ENCODE data around the gene SCAMP5. TPM values are rescaled to one million over a fixed set of nuclear protein-coding genes. Genes with fewer than 3 reads are reported as not detected.

Gene SCAMP5
- total RNA-seq, 2 experiments from 2014 or later: 0.19 to 0.33 TPM

GRCh38 chr15:75051191-75051608 is 55.8 kb downstream of the SCAMP5 start:
- Mint-ChIP-seq H3K27ac (no peak overlapping the region), H3K9me3 (no peaks in the 10 kb centered on the region), H3K4me3 (no peak overlapping the region), H3K36me3 (peaks cover 11% of the 10 kb centered on the region), H3K4me1 (ENCODE audit: low read depth) (peaks cover 12% of the 10 kb centered on the region), H3K27me3 (no peaks in the 10 kb centered on the region)
- ChIA-PET CTCF (interaction anchor here (0.6 kb wide), 1 partner anchor 99 kb away, joined by 3 read pairs; no protein-coding TSS in a partner anchor), POLR2A (no interaction called here)
- intact Hi-C loops (cut with micrococcal nuclease): no loop called here
- DNase-seq: no peak

GRCh38 chr15:75051711-75052110 is 56.3 kb downstream of the SCAMP5 start:
- no peaks in the 10 kb centered on the region for H3K9me3 Mint-ChIP-seq
- ChIA-PET POLR2A (no interaction called here), CTCF (interaction anchor here (0.6 kb wide), 1 partner anchor 99 kb away, joined by 3 read pairs; no protein-coding TSS in a partner anchor)
- peaks cover 8% of the 10 kb centered on the region for H3K36me3 Mint-ChIP-seq
- H3K4me1 Mint-ChIP-seq (ENCODE audit: low read depth): peaks cover 7% of the 10 kb centered on the region
- H3K27ac Mint-ChIP-seq: no peak overlapping the region
- H3K4me3 Mint-ChIP-seq: no peak overlapping the region
- H3K27me3 Mint-ChIP-seq: no peaks in the 10 kb centered on the region
- intact Hi-C loops (cut with micrococcal nuclease): no loop called here
- DNase-seq: no peak

GRCh38 chr15:75052972-75053747 is 57.8 kb downstream of the SCAMP5 start:
- peaks cover 8% of the 10 kb centered on the region for H3K36me3 Mint-ChIP-seq
- H3K4me1 Mint-ChIP-seq (ENCODE audit: low read depth): no peaks in the 10 kb centered on the region
- no peaks in the 10 kb centered on the region for H3K27me3 Mint-ChIP-seq
- no peak for DNase-seq
- H3K4me3 Mint-ChIP-seq: no peak overlapping the region
- no peaks in the 10 kb centered on the region for H3K9me3 Mint-ChIP-seq
- intact Hi-C loops (cut with micrococcal nuclease): no loop called here
- H3K27ac Mint-ChIP-seq: no peak overlapping the region
- ChIA-PET POLR2A (interaction anchor here (1.1 kb wide), 1 partner anchor 9 kb away, joined by 3 read pairs; no protein-coding TSS in a partner anchor), CTCF (no interaction called here)

- H3K9me3 Mint-ChIP-seq: no peaks in the 10 kb centered on the region
- POLR2A ChIA-PET: no interaction called here
- peaks cover 4% of the 10 kb centered on the region for H3K36me3 Mint-ChIP-seq
- no peak for DNase-seq
- H3K27ac Mint-ChIP-seq: no peak overlapping the region
- no peaks in the 10 kb centered on the region for H3K27me3 Mint-ChIP-seq
- no peak overlapping the region for H3K4me3 Mint-ChIP-seq
- no peaks in the 10 kb centered on the region for H3K4me1 Mint-ChIP-seq (ENCODE audit: low read depth)
- intact Hi-C loops (cut with micrococcal nuclease): no loop called here
- CTCF ChIA-PET: no interaction called here
These were observed 58.4 kb downstream of the SCAMP5 start for GRCh38 chr15:75053748-75054125.

- Mint-ChIP-seq H3K27me3 (no peaks in the 10 kb centered on the region), H3K9me3 (no peaks in the 10 kb centered on the region), H3K36me3 (no peaks in the 10 kb centered on the region), H3K4me1 (ENCODE audit: low read depth) (no peaks in the 10 kb centered on the region), H3K27ac (no peak overlapping the region), H3K4me3 (no peak overlapping the region)
- intact Hi-C loops (cut with micrococcal nuclease): no loop called here
- POLR2A ChIA-PET: no interaction called here
- CTCF ChIA-PET: no interaction called here
- no peak for DNase-seq
These were observed 59.0 kb downstream of the SCAMP5 start for GRCh38 chr15:75054172-75054897.

GRCh38 chr15:75056036-75056435 is 60.7 kb downstream of the SCAMP5 start:
- Mint-ChIP-seq H3K27ac (no peak overlapping the region), H3K9me3 (no peaks in the 10 kb centered on the region), H3K4me3 (no peak overlapping the region), H3K27me3 (no peaks in the 10 kb centered on the region), H3K36me3 (no peaks in the 10 kb centered on the region), H3K4me1 (ENCODE audit: low read depth) (peaks cover 1% of the 10 kb centered on the region)
- no peak for DNase-seq
- intact Hi-C loops (cut with micrococcal nuclease): loop anchor here (5.0 kb wide), 1 partner anchor 36 kb away; no protein-coding TSS in a partner anchor
- ChIA-PET CTCF (no interaction called here), POLR2A (no interaction called here)

- H3K27ac Mint-ChIP-seq: no peak overlapping the region
- H3K4me1 Mint-ChIP-seq (ENCODE audit: low read depth): peaks cover 5% of the 10 kb centered on the region
- CTCF ChIA-PET: no interaction called here
- POLR2A ChIA-PET: interaction anchor here (1.0 to 1.1 kb wide), 2 partner anchors 9 to 35 kb away, joined by 3 read pairs; partner anchors contain the start of gene PPCDC
- intact Hi-C loops (cut with micrococcal nuclease): loop anchor here (5.0 kb wide), 1 partner anchor 34 kb away; no protein-coding TSS in a partner anchor
- H3K27me3 Mint-ChIP-seq: no peaks in the 10 kb centered on the region
- no peaks in the 10 kb centered on the region for H3K9me3 Mint-ChIP-seq
- no peak overlapping the region for H3K4me3 Mint-ChIP-seq
- H3K36me3 Mint-ChIP-seq: no peaks in the 10 kb centered on the region
- no peak for DNase-seq
These were observed 63.0 kb downstream of the SCAMP5 start for GRCh38 chr15:75058127-75058905.

GRCh38 chr15:75059607-75060006 is 64.2 kb downstream of the SCAMP5 start:
- Mint-ChIP-seq H3K4me1 (ENCODE audit: low read depth) (peaks cover 5% of the 10 kb centered on the region), H3K27me3 (no peaks in the 10 kb centered on the region), H3K9me3 (no peaks in the 10 kb centered on the region), H3K4me3 (no peak overlapping the region), H3K27ac (no peak overlapping the region), H3K36me3 (no peaks in the 10 kb centered on the region)
- POLR2A ChIA-PET: no interaction called here
- no peak for DNase-seq
- CTCF ChIA-PET: no interaction called here
- intact Hi-C loops (cut with micrococcal nuclease): loop anchor here (5.0 kb wide), 1 partner anchor 33 kb away; no protein-coding TSS in a partner anchor

GRCh38 chr15:75061272-75061671 is 65.9 kb downstream of the SCAMP5 start:
- intact Hi-C loops (cut with micrococcal nuclease): no loop called here
- DNase-seq: peak; percentile 28
- Mint-ChIP-seq H3K36me3 (no peaks in the 10 kb centered on the region), H3K27ac (no peak overlapping the region), H3K9me3 (no peaks in the 10 kb centered on the region), H3K4me3 (no peak overlapping the region), H3K27me3 (no peaks in the 10 kb centered on the region), H3K4me1 (ENCODE audit: low read depth) (peaks cover 16% of the 10 kb centered on the region)
- CTCF ChIA-PET: interaction anchor here (1.5 to 1.6 kb wide), 2 partner anchors 140 to 143 kb away, joined by 3 read pairs; partner anchors contain the start of gene C15orf39
- POLR2A ChIA-PET: no interaction called here

- no peak overlapping the region for H3K27ac Mint-ChIP-seq
- H3K9me3 Mint-ChIP-seq: no peaks in the 10 kb centered on the region
- CTCF ChIA-PET: no interaction called here
- H3K4me3 Mint-ChIP-seq: no peak overlapping the region
- DNase-seq: no peak
- no peaks in the 10 kb centered on the region for H3K36me3 Mint-ChIP-seq
- POLR2A ChIA-PET: no interaction called here
- H3K27me3 Mint-ChIP-seq: no peaks in the 10 kb centered on the region
- intact Hi-C loops (cut with micrococcal nuclease): no loop called here
- H3K4me1 Mint-ChIP-seq (ENCODE audit: low read depth): peaks cover 30% of the 10 kb centered on the region
These were observed 67.3 kb downstream of the SCAMP5 start for GRCh38 chr15:75062706-75063105.

- ChIA-PET CTCF (no interaction called here), POLR2A (no interaction called here)
- Mint-ChIP-seq H3K9me3 (no peaks in the 10 kb centered on the region), H3K27ac (no peak overlapping the region), H3K4me3 (no peak overlapping the region), H3K4me1 (ENCODE audit: low read depth) (peaks cover 33% of the 10 kb centered on the region), H3K27me3 (peaks cover 1% of the 10 kb centered on the region), H3K36me3 (no peaks in the 10 kb centered on the region)
- intact Hi-C loops (cut with micrococcal nuclease): no loop called here
- no peak for DNase-seq
These were observed 68.0 kb downstream of the SCAMP5 start for GRCh38 chr15:75063338-75063737.

- ChIA-PET POLR2A (no interaction called here), CTCF (no interaction called here)
- Mint-ChIP-seq H3K36me3 (no peaks in the 10 kb centered on the region), H3K4me3 (no peak overlapping the region), H3K4me1 (ENCODE audit: low read depth) (peaks cover 36% of the 10 kb centered on the region), H3K9me3 (no peaks in the 10 kb centered on the region), H3K27me3 (peaks cover 1% of the 10 kb centered on the region), H3K27ac (no peak overlapping the region)
- intact Hi-C loops (cut with micrococcal nuclease): no loop called here
- DNase-seq: no peak
These were observed 68.5 kb downstream of the SCAMP5 start for GRCh38 chr15:75063889-75064288.
